SK-N-SH (cell line): ENCODE results near the gene KIF4A. TPM values are rescaled to one million over a fixed set of nuclear protein-coding genes. Genes with fewer than 3 reads are reported as not detected.

Experiments used
- CTCF ChIA-PET: fragments of 300-600, 350-600 bp; formaldehyde crosslinking; extraction: SDS; loops from one replicate; lab custom pipeline; 2021; lab: Yijun Ruan, JAX
- POLR2A ChIA-PET: fragments of 350-600 bp; sonication (Branson Sonifier 250); formaldehyde crosslinking; extraction: SDS; loops from one replicate; lab custom pipeline; 2020; ENCODE audit warnings: antibody characterized with exemption, inconsistent platforms; lab: Yijun Ruan, JAX
- DNase-seq: peaks from one replicate; pipeline ENCODE4 v3.0.0; 2012
- H2AFZ ChIP-seq: fragments of 200-600 bp; sonication (generic); 2 replicates; pipeline ENCODE4 v1.8.1; 2016; ENCODE audit warnings: antibody characterized with exemption, mild to moderate bottlenecking, low read depth
- H3F3A ChIP-seq: fragments of 200-600 bp; sonication (generic); replicated peaks from 2 replicates; pipeline ENCODE3; 2016; ENCODE audit warnings: antibody characterized with exemption, mild to moderate bottlenecking; ENCODE audit not compliant: insufficient read depth
- H3K27ac ChIP-seq, 2 experiments: fragments of 200-500 bp in 1 of 2; fragments of 200-600 bp in 1 of 2; sonication (Bioruptor generic) in 1 of 2; sonication (generic), shearing (Covaris generic) in 1 of 2; 2 replicates each; pipeline versions ENCODE4 v1.5.1 to v1.6.1; 2014 to 2016; ENCODE audit warnings: low read depth in 2 of 2, inconsistent platforms in 1 of 2, low read length in 1 of 2, mild to moderate bottlenecking in 1 of 2, mixed read lengths in 1 of 2
- H3K27me3 ChIP-seq: fragments of 200-600 bp; sonication (generic), shearing (Covaris generic); 2 replicates; pipeline ENCODE4 v1.6.1; 2016; ENCODE audit warnings: mixed run types; ENCODE audit not compliant: insufficient read depth
- H3K36me3 ChIP-seq, 2 experiments: fragments of 200-500 bp in 1 of 2; fragments of 200-600 bp in 1 of 2; sonication (Bioruptor generic) in 1 of 2; sonication (generic) in 1 of 2; replicated peaks in 1 of 2; 2 replicates each; pipeline versions ENCODE3 to v1.5.1; 2014 to 2016; ENCODE audit warnings: low read length in 1 of 2, mild to moderate bottlenecking in 1 of 2; ENCODE audit not compliant: insufficient read depth in 2 of 2, control insufficient read depth in 1 of 2
- H3K4me1 ChIP-seq, 2 experiments: fragments of 200-500 bp in 1 of 2; fragments of 200-600 bp in 1 of 2; sonication (Bioruptor generic) in 1 of 2; sonication (generic), shearing (Covaris generic) in 1 of 2; 2 replicates each; pipeline versions ENCODE4 v1.5.1 to v1.6.1; 2014 to 2016; ENCODE audit warnings: low read depth in 1 of 2, low read length in 1 of 2, mixed run types in 1 of 2; ENCODE audit not compliant: insufficient read depth in 2 of 2, control insufficient read depth in 1 of 2
- H3K4me2 ChIP-seq: fragments of 200-600 bp; sonication (generic), shearing (Covaris generic); 2 replicates; pipeline ENCODE4 v1.6.1; 2017; ENCODE audit warnings: mixed run types
- H3K4me3 ChIP-seq, 2 experiments: fragments of 200-500 bp in 1 of 2; fragments of 200-600 bp in 1 of 2; sonication (Bioruptor generic) in 1 of 2; sonication (generic), shearing (Covaris generic) in 1 of 2; 2 replicates each; pipeline versions ENCODE4 v1.5.1 to v1.8.1; 2014 to 2016; ENCODE audit warnings: low read depth in 2 of 2, inconsistent platforms in 1 of 2, low read length in 1 of 2, mild to moderate bottlenecking in 1 of 2, mixed read lengths in 1 of 2, moderate library complexity in 1 of 2
- H3K79me2 ChIP-seq: fragments of 200-600 bp; sonication (generic); 2 replicates; pipeline ENCODE4 v1.8.1; 2017; ENCODE audit warnings: mild to moderate bottlenecking; ENCODE audit not compliant: insufficient read depth
- H3K9ac ChIP-seq: fragments of 200-600 bp; sonication (generic); 2 replicates; pipeline ENCODE4 v1.6.1; 2017; ENCODE audit warnings: mixed run types
- H3K9me2 ChIP-seq: fragments of 200-600 bp; sonication (generic); 2 replicates; pipeline ENCODE4 v1.6.1; 2017; ENCODE audit warnings: mixed run types
- H3K9me3 ChIP-seq: fragments of 200-600 bp; sonication (generic); 2 replicates; pipeline ENCODE4 v1.6.1; 2017; ENCODE audit warnings: mixed run types, mild to moderate bottlenecking, moderate library complexity
- H4K20me1 ChIP-seq: fragments of 200-600 bp; sonication (generic); 2 replicates; pipeline ENCODE4 v1.6.1; 2017; ENCODE audit warnings: mild to moderate bottlenecking, mixed run types; ENCODE audit not compliant: insufficient read depth
- CHD2 ChIP-seq: fragments of 150-350 bp; IDR thresholded peaks from 2 replicates; pipeline ENCODE4 v1.6.1; 2018; ENCODE audit warnings: low read length; ENCODE audit not compliant: partially characterized antibody
- ELF1 ChIP-seq: IDR thresholded peaks from 2 replicates; pipeline ENCODE4 v1.4.0; 2012
- EP300 ChIP-seq, 2 experiments: IDR thresholded peaks; 2 replicates each; pipeline versions ENCODE4 v1.4.0 to v1.6.1; 2012; ENCODE audit warnings: borderline replicate concordance in 1 of 2, low read depth in 1 of 2, low read length in 1 of 2
- FOSL2 ChIP-seq: IDR thresholded peaks from 2 replicates; pipeline ENCODE4 v1.4.0; 2012; ENCODE audit warnings: low read depth, mild to moderate bottlenecking, moderate library complexity, borderline replicate concordance
- FOXJ3 ChIP-seq: sonication (generic); formaldehyde crosslinking; IDR thresholded peaks from 2 replicates; pipeline ENCODE4 v1.5.1; 2020; ENCODE audit warnings: mild to moderate bottlenecking, missing genetic modification reagents
- FOXM1 ChIP-seq: IDR thresholded peaks from 2 replicates; pipeline ENCODE4 v1.4.0; 2012; ENCODE audit warnings: low read depth, mild to moderate bottlenecking
- GABPA ChIP-seq: IDR thresholded peaks from 2 replicates; pipeline ENCODE4 v1.4.0; 2012; ENCODE audit warnings: low read depth, mild to moderate bottlenecking
- MEF2A ChIP-seq: IDR thresholded peaks from 2 replicates; pipeline ENCODE4 v1.4.0; 2012; ENCODE audit warnings: low read depth, borderline replicate concordance
- MXI1 ChIP-seq: IDR thresholded peaks from 2 replicates; pipeline ENCODE4 v1.6.1; 2012; ENCODE audit warnings: mild to moderate bottlenecking, low read depth, low read length, improper control_type of control experiment
- NRF1 ChIP-seq: IDR thresholded peaks from 2 replicates; pipeline ENCODE4 v1.6.1; 2012; ENCODE audit warnings: low read depth, mild to moderate bottlenecking, low read length
- RAD21 ChIP-seq: IDR thresholded peaks from 2 replicates; pipeline ENCODE4 v1.6.1; 2012; ENCODE audit warnings: mild to moderate bottlenecking, low read length
- RCOR1 ChIP-seq: fragments of 150-350 bp; IDR thresholded peaks from 2 replicates; pipeline ENCODE4 v1.6.1; 2017; ENCODE audit warnings: antibody characterized with exemption, low read length
- SIN3A ChIP-seq: IDR thresholded peaks from 2 replicates; pipeline ENCODE4 v1.6.1; 2012; ENCODE audit warnings: low read depth, mild to moderate bottlenecking, low read length, moderate library complexity, borderline replicate concordance
- SMC3 ChIP-seq: IDR thresholded peaks from 2 replicates; pipeline ENCODE4 v1.6.1; 2012; ENCODE audit warnings: low read depth, low read length, improper control_type of control experiment
- TEAD4 ChIP-seq: IDR thresholded peaks from 2 replicates; pipeline ENCODE4 v1.4.0; 2012; ENCODE audit warnings: mild to moderate bottlenecking, borderline replicate concordance; ENCODE audit not compliant: insufficient read depth
- WGBS: methylation state at CpG from one replicate; pipeline ENCODE4 v1.1.6; 2017; ENCODE audit warnings: low lambda C conversion rate; 5-methylcytosine and 5-hydroxymethylcytosine counted together
- polyA plus RNA-seq, 3 experiments: library from polyadenylated mRNA; depleted of rRNA; stranded (reverse); fragments of >200 nt; gene quantifications; 2 replicates each; pipeline ENCODE4 v1.2.3, GENCODE V29; 2012
- TF ChIP-seq, protein P1 (sequence below): fragments of 150-350 bp; IDR thresholded peaks from 2 replicates; pipeline ENCODE4 v1.6.1; 2016; ENCODE audit warnings: mild to moderate bottlenecking, low read depth, low read length
- TF ChIP-seq, protein P2 (sequence below): IDR thresholded peaks from 2 replicates; pipeline ENCODE4 v1.6.1; 2012; ENCODE audit warnings: mild to moderate bottlenecking, low read depth, low read length, moderate library complexity
- TF ChIP-seq, protein P3 (sequence below): fragments of 200-600 bp; sonication (generic); IDR thresholded peaks from 2 replicates; pipeline ENCODE4 v1.6.1; 2017; ENCODE audit warnings: antibody characterized with exemption, mild to moderate bottlenecking, moderate library complexity
- TF ChIP-seq, protein P4 (sequence below): IDR thresholded peaks from 2 replicates; pipeline ENCODE4 v1.4.0; 2012; ENCODE audit warnings: low read depth, borderline replicate concordance

Gene KIF4A
- polyA plus RNA-seq, 1 of the 3 experiments (the other 2 are of a cell fraction): 11.5 TPM

DNA sequence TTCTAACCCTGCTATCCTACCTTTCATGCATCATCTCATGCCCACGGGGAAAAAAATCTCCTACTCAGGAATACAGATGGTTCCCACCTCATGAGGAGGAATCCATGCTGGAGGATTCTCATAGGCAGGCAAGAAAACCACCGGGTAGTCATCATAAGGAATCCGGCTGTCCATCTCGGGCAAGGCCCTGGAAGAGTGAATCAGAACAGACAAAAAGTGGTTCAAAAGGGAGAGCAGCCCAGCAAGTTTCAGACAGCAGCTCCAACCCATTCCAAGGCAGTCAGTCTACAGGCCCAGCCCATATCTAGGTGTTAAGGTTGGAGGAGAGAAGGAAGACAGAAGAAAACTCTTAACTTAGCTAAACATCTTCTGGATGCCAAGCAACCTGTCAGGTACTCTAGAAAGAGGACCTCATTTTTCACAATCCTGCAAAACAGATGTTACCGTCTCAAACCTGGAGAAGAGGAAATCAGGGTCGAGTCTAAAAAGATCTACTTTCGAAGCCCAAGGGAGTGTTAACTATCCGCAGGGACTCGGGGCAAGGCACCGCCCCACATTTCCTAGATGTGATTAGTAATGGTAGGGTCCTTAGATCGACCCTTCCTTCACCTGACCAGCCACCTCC, 624 bp upstream of the KIF4A start:
- peak overlapping the region; percentile 70 for H3K9ac ChIP-seq
- H3K9me3 ChIP-seq: no peaks in the 10 kb centered on the region
- H3K9me2 ChIP-seq: no peaks in the 10 kb centered on the region
- peak overlapping the region; percentile 85 to 87 for H3K4me3 ChIP-seq
- H3K27ac ChIP-seq: peak overlapping the region; percentile 55 to 69; a peak in 2 of 4 replicates
- ChIA-PET CTCF (interaction anchor here (1.6 to 1.7 kb wide), 2 partner anchors 143 to 156 kb away, joined by 3 to 5 read pairs; partner anchors contain the start of gene IGBP1), POLR2A (no interaction called here)
- no peak for DNase-seq
- peaks cover 18 to 25% of the 10 kb centered on the region in 2 experiments for H3K36me3 ChIP-seq
- no peaks in the 10 kb centered on the region for H3K27me3 ChIP-seq
- H3K4me1 ChIP-seq: peaks cover 0 to 4% of the 10 kb centered on the region in 2 experiments; a peak in 2 of 4 replicates
- H3K79me2 ChIP-seq: peaks cover 55% of the 10 kb centered on the region
- H3F3A ChIP-seq: no peaks in the 10 kb centered on the region
- H4K20me1 ChIP-seq: no peaks in the 10 kb centered on the region
- H3K4me2 ChIP-seq: peak overlapping the region; percentile 80
- TF ChIP-seq MXI1 (no peak), FOXM1 (no peak), NRF1 (no peak), SMC3 (no peak), RAD21 (no peak), ELF1 (no peak), EP300 (IDR thresholded peaks at IDR 0.05; ENCODE audit: borderline replicate concordance in 1 of 2, low read depth in 1 of 2, low read length in 1 of 2) (no peak), SIN3A (no peak), CHD2 (no peak), GABPA (no peak), FOSL2 (no peak), MEF2A (no peak), RCOR1 (no peak), TEAD4 (no peak), FOXJ3 (no peak)
- TF ChIP-seq, protein P1, sequence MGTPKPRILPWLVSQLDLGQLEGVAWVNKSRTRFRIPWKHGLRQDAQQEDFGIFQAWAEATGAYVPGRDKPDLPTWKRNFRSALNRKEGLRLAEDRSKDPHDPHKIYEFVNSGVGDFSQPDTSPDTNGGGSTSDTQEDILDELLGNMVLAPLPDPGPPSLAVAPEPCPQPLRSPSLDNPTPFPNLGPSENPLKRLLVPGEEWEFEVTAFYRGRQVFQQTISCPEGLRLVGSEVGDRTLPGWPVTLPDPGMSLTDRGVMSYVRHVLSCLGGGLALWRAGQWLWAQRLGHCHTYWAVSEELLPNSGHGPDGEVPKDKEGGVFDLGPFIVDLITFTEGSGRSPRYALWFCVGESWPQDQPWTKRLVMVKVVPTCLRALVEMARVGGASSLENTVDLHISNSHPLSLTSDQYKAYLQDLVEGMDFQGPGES: no peak
- TF ChIP-seq, protein P2, sequence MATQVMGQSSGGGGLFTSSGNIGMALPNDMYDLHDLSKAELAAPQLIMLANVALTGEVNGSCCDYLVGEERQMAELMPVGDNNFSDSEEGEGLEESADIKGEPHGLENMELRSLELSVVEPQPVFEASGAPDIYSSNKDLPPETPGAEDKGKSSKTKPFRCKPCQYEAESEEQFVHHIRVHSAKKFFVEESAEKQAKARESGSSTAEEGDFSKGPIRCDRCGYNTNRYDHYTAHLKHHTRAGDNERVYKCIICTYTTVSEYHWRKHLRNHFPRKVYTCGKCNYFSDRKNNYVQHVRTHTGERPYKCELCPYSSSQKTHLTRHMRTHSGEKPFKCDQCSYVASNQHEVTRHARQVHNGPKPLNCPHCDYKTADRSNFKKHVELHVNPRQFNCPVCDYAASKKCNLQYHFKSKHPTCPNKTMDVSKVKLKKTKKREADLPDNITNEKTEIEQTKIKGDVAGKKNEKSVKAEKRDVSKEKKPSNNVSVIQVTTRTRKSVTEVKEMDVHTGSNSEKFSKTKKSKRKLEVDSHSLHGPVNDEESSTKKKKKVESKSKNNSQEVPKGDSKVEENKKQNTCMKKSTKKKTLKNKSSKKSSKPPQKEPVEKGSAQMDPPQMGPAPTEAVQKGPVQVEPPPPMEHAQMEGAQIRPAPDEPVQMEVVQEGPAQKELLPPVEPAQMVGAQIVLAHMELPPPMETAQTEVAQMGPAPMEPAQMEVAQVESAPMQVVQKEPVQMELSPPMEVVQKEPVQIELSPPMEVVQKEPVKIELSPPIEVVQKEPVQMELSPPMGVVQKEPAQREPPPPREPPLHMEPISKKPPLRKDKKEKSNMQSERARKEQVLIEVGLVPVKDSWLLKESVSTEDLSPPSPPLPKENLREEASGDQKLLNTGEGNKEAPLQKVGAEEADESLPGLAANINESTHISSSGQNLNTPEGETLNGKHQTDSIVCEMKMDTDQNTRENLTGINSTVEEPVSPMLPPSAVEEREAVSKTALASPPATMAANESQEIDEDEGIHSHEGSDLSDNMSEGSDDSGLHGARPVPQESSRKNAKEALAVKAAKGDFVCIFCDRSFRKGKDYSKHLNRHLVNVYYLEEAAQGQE: no peak
- TF ChIP-seq, protein P3, sequence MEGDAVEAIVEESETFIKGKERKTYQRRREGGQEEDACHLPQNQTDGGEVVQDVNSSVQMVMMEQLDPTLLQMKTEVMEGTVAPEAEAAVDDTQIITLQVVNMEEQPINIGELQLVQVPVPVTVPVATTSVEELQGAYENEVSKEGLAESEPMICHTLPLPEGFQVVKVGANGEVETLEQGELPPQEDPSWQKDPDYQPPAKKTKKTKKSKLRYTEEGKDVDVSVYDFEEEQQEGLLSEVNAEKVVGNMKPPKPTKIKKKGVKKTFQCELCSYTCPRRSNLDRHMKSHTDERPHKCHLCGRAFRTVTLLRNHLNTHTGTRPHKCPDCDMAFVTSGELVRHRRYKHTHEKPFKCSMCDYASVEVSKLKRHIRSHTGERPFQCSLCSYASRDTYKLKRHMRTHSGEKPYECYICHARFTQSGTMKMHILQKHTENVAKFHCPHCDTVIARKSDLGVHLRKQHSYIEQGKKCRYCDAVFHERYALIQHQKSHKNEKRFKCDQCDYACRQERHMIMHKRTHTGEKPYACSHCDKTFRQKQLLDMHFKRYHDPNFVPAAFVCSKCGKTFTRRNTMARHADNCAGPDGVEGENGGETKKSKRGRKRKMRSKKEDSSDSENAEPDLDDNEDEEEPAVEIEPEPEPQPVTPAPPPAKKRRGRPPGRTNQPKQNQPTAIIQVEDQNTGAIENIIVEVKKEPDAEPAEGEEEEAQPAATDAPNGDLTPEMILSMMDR: no peak
- TF ChIP-seq, protein P4, sequence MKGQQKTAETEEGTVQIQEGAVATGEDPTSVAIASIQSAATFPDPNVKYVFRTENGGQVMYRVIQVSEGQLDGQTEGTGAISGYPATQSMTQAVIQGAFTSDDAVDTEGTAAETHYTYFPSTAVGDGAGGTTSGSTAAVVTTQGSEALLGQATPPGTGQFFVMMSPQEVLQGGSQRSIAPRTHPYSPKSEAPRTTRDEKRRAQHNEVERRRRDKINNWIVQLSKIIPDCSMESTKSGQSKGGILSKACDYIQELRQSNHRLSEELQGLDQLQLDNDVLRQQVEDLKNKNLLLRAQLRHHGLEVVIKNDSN: no peak
- TF ChIP-seq, all 33 proteins: peak for 0
- 2% methylated on average over 11 of the region's 11 CpGs for WGBS
- H2AFZ ChIP-seq: peak overlapping the region; percentile 75
